Adrenal gland (tissue), 5 donors: ENCODE measurements around the gene AGO1.

Experiments
- CTCF ChIP-seq, 6 experiments: fragments of 450-650 bp in 4 of 6; fragments of 200-600 bp in 2 of 6; sonication (generic) in 1 of 6; IDR thresholded peaks; 1 replicate in 5 of 6; 2 replicates in 1 of 6; pipeline versions ENCODE4 v1.5.1 to v1.8.0; 2016 to 2021; ENCODE audit warnings: antibody characterized with exemption in 6 of 6, mild to moderate bottlenecking in 2 of 6, moderate library complexity in 1 of 6
- POLR2A ChIP-seq, 2 donors: fragments of 450-650 bp; IDR thresholded peaks; one replicate each; pipeline ENCODE4 v1.6.1; 2017; ENCODE audit warnings: antibody characterized with exemption in 2 of 2, mild to moderate bottlenecking in 2 of 2, moderate library complexity in 1 of 2
- donor health status: DM: no; HTN: no; CAD: no.

GRCh38 chr1:35980090-35980489 is 97.1 kb downstream of the AGO1 start:
- no peak for TF ChIP-seq POLR2A (IDR thresholded peaks at IDR 0.05)
- TF ChIP-seq CTCF (IDR thresholded peaks at IDR 0.05): no peak
